ENCODE measurements around the gene KREMEN1.

The KREMEN1 gene

DNA sequence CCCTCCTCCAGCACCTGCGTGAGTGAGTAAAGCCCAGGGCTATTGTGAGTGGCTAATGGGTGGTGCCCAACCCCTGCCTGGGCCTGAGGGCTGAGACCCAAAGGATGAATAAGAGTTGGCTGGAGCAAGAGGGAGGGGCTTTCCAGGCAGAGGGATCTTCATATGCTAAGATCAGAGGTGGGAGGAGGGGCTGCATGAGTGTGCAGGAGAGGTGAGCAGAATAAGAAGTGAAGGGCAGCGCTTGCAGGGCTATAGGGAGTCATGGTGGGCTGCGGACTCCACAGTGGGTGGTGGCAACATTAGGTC is 136.7 kb downstream of the KREMEN1 start:
- DNase-seq: no peak

DNA sequence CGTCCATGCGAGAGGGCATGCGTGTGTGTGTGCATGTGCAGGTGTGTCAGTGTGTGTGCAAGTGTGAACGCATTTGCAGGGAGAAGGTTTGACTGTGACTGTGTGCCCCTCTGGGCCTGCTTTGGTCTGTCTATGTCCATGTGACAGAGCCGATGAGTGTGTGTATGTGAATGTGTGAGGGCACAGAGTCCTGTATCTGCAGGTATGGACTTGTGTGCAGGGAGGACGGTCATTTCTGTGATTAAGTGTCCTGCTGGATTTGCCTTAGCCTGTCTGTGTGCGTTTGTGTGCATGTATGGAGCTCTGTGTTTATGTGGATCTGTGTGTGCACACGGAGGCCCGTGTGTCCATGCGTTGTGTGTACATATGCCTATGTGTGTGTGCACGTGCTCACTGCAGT is 138.2 kb downstream of the KREMEN1 start:
- DNase-seq: no peak

DNA sequence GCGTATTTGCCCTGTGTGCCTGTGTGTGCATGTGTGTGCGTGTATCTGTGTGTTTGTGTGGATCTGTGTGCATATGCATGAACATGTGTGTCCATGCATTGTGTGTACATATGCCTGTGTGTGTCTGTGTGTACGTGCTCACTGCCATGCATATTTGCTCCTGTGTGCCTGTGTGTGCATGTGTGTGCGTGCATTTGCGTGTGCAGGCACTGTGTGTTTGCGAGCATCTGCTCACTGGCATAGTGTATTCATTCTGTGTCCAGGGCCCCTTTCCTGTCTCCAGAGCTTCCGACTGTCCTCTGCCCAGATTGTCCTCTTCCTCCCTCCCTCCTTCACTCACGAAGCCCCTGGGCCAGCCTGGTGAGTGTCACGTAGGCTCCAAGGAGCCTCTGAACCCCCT is 138.6 kb downstream of the KREMEN1 start:
- no peak for DNase-seq

DNA sequence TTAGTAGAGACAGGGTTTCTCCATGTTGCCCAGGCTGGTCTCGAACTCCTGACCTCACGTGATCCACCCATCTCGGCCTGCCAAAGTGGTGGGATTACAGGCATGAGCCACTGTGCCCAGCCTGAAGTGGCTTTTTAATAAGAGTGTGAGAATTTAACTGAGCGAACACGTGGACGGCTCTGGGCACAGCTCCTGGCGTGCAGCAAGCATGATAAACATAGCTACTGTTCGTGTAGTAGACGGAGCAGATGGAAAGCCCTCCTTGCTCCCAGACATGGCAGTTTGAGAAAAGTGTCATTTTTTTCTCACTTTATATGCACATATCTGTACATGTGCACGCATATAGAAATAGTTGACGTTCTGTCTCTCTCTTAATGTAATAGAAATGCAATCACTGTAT is 139.9 kb downstream of the KREMEN1 start:
- DNase-seq: no peak

DNA sequence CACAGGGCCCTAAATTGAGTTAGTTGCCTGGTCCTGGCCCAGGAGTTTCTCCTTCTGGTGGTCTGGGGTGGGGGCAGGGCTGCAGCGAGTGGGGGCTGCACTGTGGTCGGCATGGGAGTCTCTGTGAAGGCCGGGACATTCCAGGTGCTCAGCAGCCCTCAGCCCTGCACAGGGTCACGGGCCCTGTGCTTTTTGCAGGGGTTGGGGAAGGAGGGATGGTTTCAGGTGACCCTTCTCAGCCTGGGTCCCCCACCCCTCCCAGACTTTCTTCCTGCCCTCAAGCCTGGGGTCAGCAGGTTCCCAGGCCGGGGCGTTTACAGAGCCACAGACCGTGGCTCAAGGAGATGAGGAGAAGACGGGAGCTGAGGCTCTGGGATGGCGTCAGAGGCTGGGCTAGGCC is 140.7 kb downstream of the KREMEN1 start:
- DNase-seq: no peak

DNA sequence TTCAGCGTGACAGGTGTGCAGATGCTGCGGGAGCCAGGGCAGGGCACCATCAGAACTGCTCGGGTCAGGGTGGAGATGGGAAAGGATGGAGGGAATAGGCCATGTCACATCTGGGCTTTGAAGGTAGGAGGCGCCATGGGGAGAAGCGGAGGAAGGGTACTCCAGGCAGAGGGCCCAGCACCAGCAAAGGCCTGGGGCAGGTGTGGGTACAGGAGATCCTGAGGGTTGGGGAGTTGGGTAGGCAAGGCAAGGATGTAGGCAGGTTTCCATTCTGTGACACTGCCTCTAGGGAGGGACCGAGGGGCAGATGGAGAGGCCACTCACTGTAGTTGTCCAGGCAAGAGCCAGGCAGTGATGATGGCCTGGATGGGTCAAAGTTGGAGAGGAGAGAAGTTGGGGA is 141.4 kb downstream of the KREMEN1 start:
- no peak for DNase-seq

DNA sequence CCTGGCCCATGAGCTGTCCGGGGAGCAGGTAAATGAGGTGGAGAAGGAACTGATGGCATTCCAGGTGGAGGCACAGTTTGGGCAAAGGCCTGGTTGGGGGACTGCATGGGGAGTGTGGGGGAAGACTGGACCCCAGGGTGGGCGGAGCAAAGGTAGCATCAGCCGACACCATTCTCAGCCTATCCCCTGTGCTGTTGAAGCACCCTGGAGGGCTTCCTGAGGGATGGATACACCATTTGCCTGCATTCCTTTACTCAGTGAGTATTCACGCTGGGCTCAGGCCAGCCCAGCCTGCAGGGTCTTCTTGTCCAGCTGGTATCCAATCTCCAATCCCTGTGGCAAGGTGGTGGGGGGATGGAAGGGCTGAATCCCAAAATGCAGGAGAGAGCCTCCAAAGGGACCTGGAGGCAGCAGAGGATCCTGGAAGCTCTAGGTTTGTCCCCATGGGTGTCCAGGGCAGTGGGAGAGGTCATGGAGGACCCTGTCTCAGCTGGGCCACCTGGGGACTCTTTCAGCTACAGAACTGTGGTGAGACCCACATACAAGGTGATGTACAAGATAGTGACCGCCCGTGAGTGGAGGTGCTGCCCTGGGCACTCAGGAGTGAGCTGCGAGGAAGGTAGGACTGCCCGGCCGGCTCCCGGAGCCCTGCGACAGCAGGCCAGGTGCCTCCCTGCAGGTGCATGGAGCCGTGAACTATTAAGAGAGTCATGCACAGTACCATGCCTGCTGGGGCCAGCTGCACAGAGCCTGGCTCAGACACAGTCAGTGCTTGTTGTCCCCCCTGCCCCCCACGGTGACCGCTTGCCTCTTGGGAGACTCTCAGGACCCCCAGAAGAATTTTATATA is 142.4 kb downstream of the KREMEN1 start:
- peak; percentile 8 for DNase-seq

DNA sequence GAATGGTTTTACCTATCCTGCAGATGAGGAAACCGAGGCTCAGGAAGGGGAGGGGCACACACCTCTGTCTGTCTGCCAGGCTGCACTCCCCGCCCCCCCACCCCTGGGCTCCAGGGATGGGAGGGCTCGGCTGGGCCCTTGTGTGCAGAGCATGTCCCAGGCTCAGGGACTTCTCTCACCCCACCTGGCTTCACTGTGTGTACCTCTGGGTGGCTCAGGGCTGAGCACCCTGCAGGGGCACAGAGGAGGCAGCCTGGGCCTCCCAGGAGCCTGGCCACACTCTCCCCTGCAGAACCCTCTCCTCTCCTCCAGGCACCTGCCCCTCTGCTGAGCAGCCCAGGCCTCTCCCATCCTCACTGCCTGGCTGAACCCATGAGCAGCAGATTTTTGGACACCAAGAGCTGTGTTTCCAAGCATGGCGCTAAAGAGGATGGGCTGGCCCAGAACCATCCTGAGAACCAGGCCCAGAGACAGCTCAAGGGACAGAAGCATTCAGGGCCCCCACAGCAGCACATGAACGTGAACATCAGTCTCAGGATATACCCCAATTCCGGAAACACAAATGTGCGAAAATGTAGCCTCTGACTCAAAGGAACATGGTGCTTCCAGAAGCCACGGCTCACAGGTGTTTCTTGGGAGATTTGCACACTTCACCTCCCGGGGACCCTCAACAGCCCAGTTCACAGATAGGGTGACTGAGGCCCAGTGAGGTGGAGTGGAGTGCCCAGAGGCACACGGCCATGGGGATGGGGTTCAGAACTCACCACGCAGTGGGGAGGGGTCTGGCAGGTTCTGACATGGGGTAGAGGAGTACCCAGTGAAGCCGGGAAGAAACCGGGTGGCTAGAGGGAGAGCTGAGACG is 143.4 kb downstream of the KREMEN1 start:
- no peak for DNase-seq

DNA sequence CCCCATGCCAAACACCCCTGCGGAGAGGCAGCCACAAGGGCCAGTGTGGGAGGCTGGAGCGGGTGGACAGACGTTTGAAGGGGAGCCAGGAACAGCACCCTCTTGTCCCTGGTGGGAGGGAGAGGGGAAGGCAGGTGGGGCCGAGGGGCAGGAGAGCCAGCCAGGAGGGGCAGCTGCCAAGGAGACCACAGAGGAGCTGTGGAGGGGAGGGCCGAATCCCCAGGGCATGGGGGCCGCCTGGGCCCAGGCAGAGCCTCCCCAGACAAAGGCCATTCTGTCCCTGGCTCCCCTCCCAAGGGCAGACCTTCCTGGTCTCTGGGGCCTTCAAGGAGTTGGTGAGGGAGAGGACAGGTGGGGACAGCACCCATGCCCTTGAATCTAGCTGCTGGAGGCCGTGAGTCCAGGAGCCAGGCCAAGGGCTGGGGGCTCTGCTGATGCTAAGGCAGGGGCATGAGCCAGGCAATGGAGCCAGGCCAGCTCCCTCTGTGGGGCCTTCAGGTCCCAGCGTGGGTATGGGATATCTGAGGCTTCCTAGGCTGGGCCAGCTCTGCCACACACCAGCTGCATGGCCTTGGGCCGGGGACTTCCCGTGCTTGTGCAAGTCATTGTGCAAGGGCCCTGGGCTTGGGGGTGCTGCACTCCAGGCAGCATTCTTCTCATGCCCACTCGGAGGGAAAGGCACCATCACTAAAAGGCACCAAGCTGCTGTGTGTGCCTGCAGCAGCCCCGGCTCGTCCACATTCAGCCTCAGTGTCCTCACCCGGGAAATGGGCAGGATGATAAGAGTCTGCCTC is 144.2 kb downstream of the KREMEN1 start:
- no peak for DNase-seq

Data from NCI-H146 (cell line).